ENCODE results near the gene LRRC1.

LRRC1 gene

DNA sequence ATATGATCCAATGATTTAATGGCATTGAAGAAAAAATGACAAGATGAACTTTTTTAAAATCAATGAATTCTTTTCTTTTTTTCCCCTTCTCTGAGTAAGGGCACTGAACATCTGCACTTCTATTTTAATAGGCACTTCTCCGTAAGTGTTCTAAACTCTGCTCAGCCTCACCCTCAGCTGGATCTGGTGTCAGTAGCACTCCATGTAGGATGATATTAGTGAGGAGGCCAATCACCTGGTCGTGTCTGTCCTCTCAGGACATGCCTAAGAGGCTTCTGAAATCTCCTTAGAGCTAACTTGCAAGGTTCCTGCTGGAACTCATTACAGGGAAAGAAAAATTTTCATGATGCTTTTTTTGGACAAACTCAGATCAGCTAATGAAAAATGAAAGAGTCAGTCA lies 167.8 kb downstream of the LRRC1 start:
- DNase-seq (ENCODE audit: low read depth) = no peak

DNA sequence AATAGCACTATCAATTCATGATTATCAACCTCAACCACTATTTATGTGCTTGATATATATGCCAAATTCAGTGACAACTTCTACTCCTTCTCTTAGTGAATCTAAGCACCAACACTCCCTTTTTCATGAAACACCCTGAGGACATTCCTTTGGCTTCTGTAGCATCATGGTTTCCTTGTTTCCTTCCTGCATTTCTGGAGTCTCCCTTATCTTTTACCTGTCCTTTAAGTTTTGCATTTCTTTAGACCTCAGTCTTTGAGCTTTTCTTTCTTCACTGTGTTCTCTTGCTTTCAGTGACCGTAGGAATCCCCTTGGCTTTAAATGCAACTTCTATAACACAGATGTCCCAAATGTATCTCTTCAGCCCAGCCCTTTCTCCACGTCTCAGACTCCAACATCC lies 172.6 kb downstream of the LRRC1 start:
- no peak for DNase-seq (ENCODE audit: low read depth)
